NK-92 (cell line): ENCODE measurements around the gene DNM1.

Source experiments
- DNase-seq: peaks from one replicate; lab custom pipeline; 2025; ENCODE audit not compliant: unreplicated experiment; lab: John Stamatoyannopoulos, UW

Gene DNM1

GRCh38 chr9:128304136-128304970, 101.2 kb downstream of the DNM1 start:
- no peak for DNase-seq
